Activated T-cell treated with anti-CD3 and anti-CD28 coated beads, Interleukin-2, amount 50 U/mL, for 4 hours (primary cell): Measurements from ENCODE around the gene CROCC2. TPM values are rescaled to one million over a fixed set of nuclear protein-coding genes. Genes with fewer than 3 reads are reported as not detected.

Source experiments
- ATAC-seq, 2 donors: fragments of 200-7000 bp; cut with Tn5 transposase; one replicate each; pipeline ENCODE4 v1.10.0; 2021
- DNase-seq: peaks from one replicate; pipeline ENCODE4 v3.0.0-alpha.2; 2020
- H3K27me3 Mint-ChIP-seq: one replicate; pipeline ENCODE4 v1.8.0; 2021; ENCODE audit warnings: low read depth, mixed read lengths
- H3K36me3 Mint-ChIP-seq: one replicate; pipeline ENCODE4 v1.8.0; 2022; ENCODE audit warnings: mixed read lengths; ENCODE audit not compliant: insufficient read depth
- H3K4me1 Mint-ChIP-seq: one replicate; pipeline ENCODE4 v1.8.0; 2021; ENCODE audit warnings: low read depth, mixed read lengths
- H3K4me3 Mint-ChIP-seq: one replicate; pipeline ENCODE4 v1.8.0; 2021; ENCODE audit warnings: mild to moderate bottlenecking, moderate library complexity, mixed read lengths
- H3K9me3 Mint-ChIP-seq: one replicate; pipeline ENCODE4 v1.8.0; 2021; ENCODE audit warnings: mixed read lengths
- total RNA-seq, 3 donors: library from RNA; stranded (reverse); gene quantifications; one replicate each; pipeline ENCODE4 v1.2.1, GENCODE V29; 2021

CROCC2 gene
- total RNA-seq, 3 donors from 2014 or later: not detected

DNA sequence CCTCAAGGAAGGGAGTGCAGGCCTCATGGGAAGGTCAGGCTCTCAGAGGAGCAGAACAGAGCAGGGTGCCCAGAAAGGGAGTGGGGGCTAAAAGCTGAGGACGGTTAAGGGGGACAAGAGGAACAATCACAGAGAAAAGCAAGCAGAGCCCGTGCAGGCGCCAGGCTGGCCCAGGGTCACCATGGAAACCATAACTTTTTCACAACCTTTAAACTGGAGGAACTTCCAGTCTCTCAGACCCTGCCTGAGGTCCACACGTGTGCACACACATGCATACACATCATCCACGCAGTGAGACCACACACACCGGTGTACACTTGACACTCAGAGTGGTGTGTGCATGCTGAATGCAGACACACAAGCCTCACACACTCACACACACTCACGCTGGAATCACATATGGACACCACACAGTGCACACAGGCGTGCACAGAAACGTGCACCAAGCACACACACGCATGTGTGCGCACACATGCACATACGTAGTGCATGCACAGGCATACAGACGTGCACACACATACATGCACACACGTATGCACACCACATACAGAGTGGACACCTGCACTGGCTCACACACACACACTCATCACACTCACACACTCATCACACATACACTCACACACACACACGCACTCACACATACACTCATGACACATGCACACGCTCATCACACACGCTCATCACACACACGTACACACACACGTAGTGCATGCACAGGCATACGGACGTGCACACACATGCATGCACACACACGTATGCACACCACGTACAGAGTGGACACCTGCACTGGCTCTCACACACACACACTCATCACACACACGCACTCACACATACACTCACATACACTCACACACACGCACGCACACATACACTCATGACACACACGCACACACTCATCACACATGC is 55.1 kb downstream of the CROCC2 start:
- ATAC-seq (no peak), DNase-seq (no peak)
- Mint-ChIP-seq H3K9me3 (no peaks in the 10 kb centered on the region), H3K36me3 (no peaks in the 10 kb centered on the region), H3K27me3 (peaks cover under 1% of the 10 kb centered on the region), H3K4me3 (no peak overlapping the region), H3K4me1 (no peaks in the 10 kb centered on the region)

DNA sequence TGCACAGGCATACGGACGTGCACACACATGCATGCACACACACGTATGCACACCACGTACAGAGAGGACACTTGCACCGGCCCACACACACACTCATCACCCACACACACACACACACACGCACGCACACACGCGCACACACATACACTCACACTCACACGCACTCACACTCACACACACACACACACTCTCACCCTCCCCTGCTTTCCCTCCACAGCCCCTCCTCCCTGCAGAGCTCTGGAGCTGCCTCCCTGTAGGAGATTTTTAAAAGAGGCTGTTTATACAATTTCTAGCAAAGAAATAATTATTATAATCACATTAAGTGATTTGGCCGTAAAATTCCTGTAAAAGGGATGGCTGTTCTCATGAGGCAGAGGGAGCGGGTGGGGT is 55.8 kb downstream of the CROCC2 start:
- Mint-ChIP-seq H3K27me3 (no peaks in the 10 kb centered on the region), H3K36me3 (no peaks in the 10 kb centered on the region), H3K4me3 (no peak overlapping the region), H3K4me1 (no peaks in the 10 kb centered on the region), H3K9me3 (no peaks in the 10 kb centered on the region)
- DNase-seq (no peak), ATAC-seq (no peak)

DNA sequence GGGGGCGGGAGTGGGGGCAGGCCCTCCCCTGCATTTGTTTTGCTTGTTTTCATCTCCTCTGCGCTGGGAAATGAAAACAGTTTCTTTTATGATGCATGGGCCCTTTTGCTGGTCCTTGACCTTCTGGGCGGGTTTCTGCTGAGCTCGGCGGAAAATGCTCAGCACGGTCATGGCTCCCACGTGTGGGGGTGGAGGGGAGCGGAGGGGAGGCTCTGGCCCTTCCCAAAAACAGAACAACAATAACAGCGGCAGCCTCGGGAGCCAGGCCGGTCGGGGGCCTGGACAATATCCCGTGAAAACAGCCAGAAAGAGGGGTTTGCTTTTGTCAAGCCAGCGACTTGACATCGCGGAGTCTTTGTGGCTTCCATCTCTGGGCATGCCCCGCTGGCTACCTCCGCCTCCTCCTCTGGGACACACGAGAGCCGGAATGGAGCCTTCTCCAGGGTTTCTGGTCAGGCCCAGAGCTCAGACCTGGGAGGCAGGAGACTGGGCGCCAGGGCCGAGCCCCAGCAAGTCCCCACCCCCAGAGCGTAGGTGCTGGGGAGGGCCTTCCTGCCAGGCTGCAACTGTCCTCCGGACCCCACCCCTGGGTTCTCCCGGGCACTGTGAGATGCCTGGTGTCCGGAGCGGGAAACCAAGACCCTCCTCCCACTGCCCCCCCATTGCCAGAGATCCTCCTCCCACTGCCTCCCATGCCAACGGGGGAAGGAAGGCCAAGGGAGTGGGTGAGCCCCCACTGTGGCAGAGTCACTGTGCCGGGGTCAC is 56.3 kb downstream of the CROCC2 start:
- Mint-ChIP-seq H3K4me3 (no peak overlapping the region), H3K9me3 (no peaks in the 10 kb centered on the region), H3K36me3 (no peaks in the 10 kb centered on the region), H3K27me3 (no peaks in the 10 kb centered on the region), H3K4me1 (no peaks in the 10 kb centered on the region)
- ATAC-seq (no peak), DNase-seq (no peak)

DNA sequence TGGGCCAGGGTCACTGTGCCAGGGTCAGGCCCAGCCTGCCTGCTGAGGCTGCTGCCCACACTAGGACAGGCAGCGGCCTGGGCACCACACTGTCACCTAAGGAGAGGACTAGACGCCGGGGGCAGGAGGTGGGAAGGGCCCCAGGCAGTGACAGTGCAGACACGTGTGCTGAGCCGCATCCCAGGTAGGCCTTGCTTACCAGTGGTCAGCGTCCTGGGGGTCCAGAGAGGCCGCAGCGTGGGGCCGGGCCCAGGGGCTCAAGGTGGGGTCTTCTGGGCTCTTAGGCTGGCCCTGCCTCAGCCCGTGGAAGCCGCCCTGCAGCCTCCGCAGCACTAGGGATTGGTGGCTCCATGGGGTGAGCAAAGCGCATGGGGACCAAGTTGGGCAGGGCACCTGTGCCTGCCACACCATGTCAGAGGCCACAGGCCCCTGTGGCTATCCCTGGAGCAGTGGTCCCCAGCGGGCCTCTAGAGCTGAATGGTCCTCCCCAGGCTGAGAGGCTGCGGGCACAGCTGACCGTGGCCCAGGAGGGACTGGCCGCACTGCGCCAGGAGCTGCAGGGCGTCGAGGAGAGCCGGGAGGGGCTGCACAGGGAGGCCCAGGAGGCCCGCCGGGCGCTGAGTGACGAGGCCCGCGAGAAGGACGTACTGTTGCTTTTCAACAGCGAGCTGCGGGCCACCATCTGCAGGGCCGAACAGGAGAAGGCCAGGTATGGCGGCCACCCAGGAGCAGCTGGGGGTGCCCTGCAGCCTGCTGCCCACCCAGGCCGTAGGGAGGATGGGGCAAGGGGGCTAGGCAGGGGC is 57.1 kb downstream of the CROCC2 start:
- Mint-ChIP-seq H3K36me3 (no peaks in the 10 kb centered on the region), H3K4me1 (no peaks in the 10 kb centered on the region), H3K9me3 (no peaks in the 10 kb centered on the region), H3K27me3 (no peaks in the 10 kb centered on the region), H3K4me3 (no peak overlapping the region)
- ATAC-seq (no peak), DNase-seq (no peak)

- Mint-ChIP-seq H3K4me1 (no peaks in the 10 kb centered on the region), H3K9me3 (no peaks in the 10 kb centered on the region), H3K27me3 (no peaks in the 10 kb centered on the region), H3K4me3 (no peak overlapping the region), H3K36me3 (no peaks in the 10 kb centered on the region)
- ATAC-seq (no peak), DNase-seq (no peak)
Observed at GRCh38 chr2:240963868-240964703, 58.0 kb downstream of the CROCC2 start.

GRCh38 chr2:240964704-240965295 is 58.7 kb downstream of the CROCC2 start:
- Mint-ChIP-seq H3K36me3 (no peaks in the 10 kb centered on the region), H3K4me3 (no peak overlapping the region), H3K9me3 (no peaks in the 10 kb centered on the region), H3K4me1 (no peaks in the 10 kb centered on the region), H3K27me3 (no peaks in the 10 kb centered on the region)
- ATAC-seq (no peak), DNase-seq (no peak)

- no peaks in the 10 kb centered on the region for H3K27me3 Mint-ChIP-seq
- H3K4me3 Mint-ChIP-seq: no peak overlapping the region
- no peaks in the 10 kb centered on the region for H3K4me1 Mint-ChIP-seq
- H3K36me3 Mint-ChIP-seq: no peaks in the 10 kb centered on the region
- DNase-seq (no peak), ATAC-seq (no peak)
- no peaks in the 10 kb centered on the region for H3K9me3 Mint-ChIP-seq
Observed at GRCh38 chr2:240965296-240965904, 59.3 kb downstream of the CROCC2 start.

DNA sequence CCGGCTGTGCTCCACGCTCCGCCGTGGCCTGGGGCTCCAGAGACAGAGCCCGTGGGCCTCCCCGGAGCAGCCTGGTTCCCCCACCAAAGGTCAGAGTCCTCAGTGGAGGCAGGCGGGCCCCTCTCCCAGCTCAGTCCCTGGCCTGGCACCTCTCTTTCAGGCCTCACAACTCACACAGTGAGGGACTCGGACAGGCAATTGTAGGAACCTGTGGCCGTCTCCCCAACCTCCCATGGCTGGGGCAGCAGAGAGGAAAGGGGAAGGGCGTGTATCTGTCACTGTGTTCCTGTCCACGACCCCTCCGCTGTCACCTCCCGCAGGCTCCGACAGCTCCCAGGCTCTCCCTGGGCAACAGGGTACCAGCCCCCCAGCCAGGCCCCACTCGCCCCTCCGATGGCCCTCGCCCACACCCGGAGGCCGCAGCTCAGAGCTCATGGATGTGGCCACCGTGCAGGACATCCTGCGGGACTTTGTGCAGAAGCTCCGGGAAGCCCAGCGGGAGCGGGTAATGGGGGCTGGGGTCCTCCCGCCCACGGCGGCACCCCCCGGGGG is 59.8 kb downstream of the CROCC2 start:
- ATAC-seq (no peak), DNase-seq (no peak)
- Mint-ChIP-seq H3K36me3 (no peaks in the 10 kb centered on the region), H3K4me1 (no peaks in the 10 kb centered on the region), H3K9me3 (no peaks in the 10 kb centered on the region), H3K4me3 (no peak overlapping the region), H3K27me3 (no peaks in the 10 kb centered on the region)

DNA sequence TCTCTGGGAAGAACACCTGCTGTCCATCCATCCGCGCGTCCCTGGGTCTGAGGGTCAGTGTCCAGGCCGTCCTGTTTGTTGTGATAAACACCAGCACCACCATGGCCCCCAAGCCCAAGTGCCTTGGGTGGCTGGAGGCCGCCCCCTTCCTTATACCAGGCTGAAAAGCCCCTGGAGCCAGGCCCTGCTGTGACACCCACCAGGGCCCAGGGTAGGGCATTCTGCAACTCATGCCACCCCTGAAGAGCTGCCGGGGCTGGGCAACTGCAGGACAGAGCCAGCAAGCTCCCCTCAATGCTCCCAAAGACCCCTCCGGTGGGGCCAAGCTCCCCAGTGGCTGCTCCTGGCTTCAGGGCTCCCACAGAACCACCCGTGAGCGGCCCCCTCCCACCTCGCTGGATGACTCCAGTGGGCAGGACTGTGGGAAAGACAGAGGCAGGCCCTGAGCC is 60.3 kb downstream of the CROCC2 start:
- no peak for ATAC-seq
- Mint-ChIP-seq H3K27me3 (peaks cover 2% of the 10 kb centered on the region), H3K9me3 (no peaks in the 10 kb centered on the region), H3K4me1 (no peaks in the 10 kb centered on the region), H3K4me3 (no peak overlapping the region), H3K36me3 (no peaks in the 10 kb centered on the region)
- no peak for DNase-seq

- no peaks in the 10 kb centered on the region for H3K9me3 Mint-ChIP-seq
- H3K27me3 Mint-ChIP-seq: peaks cover 6% of the 10 kb centered on the region
- no peak overlapping the region for H3K4me3 Mint-ChIP-seq
- DNase-seq (no peak), ATAC-seq (no peak)
- no peaks in the 10 kb centered on the region for H3K4me1 Mint-ChIP-seq
- no peaks in the 10 kb centered on the region for H3K36me3 Mint-ChIP-seq
Observed at GRCh38 chr2:240966906-240967680, 61.0 kb downstream of the CROCC2 start.

- H3K4me1 Mint-ChIP-seq: no peaks in the 10 kb centered on the region
Observed at GRCh38 chr2:240967681-240968621, 61.8 kb downstream of the CROCC2 start.

More at GRCh38 chr2:240967681-240968621, 61.8 kb downstream of the CROCC2 start:
- H3K9me3 Mint-ChIP-seq: no peaks in the 10 kb centered on the region
- no peaks in the 10 kb centered on the region for H3K36me3 Mint-ChIP-seq
- H3K27me3 Mint-ChIP-seq: peaks cover 6% of the 10 kb centered on the region
- no peak overlapping the region for H3K4me3 Mint-ChIP-seq
- no peak for DNase-seq
- no peak for ATAC-seq
